BJ (cell line): ENCODE data around the gene KCNK6. TPM values are rescaled to one million over a fixed set of nuclear protein-coding genes. Genes with fewer than 3 reads are reported as not detected.
"Not testable (repeated sequence)": the region's sequence is repeated elsewhere in the genome, so short reads cannot be mapped to it uniquely, and the experiment has no call there.

ENCODE experiments used
- CTCF ChIA-PET: fragments of 350-600 bp; formaldehyde crosslinking; extraction: SDS; loops from one replicate; lab custom pipeline; 2021; ENCODE audit warnings: antibody characterized with exemption, inconsistent platforms; lab: Yijun Ruan, JAX
- POLR2A ChIA-PET: fragments of 300-600 bp; sonication (Branson Sonifier 250); formaldehyde crosslinking; extraction: SDS; loops from one replicate; lab custom pipeline; 2021; ENCODE audit warnings: antibody characterized with exemption; lab: Charles Lee
- DNase-seq: peaks from one replicate; pipeline ENCODE4 v3.0.0-alpha.2; 2011; ENCODE audit warnings: low read depth
- H3K27me3 ChIP-seq: 2 replicates; pipeline ENCODE4 v1.6.0; 2011; ENCODE audit warnings: low read length; ENCODE audit not compliant: control insufficient read depth, insufficient read depth
- H3K36me3 ChIP-seq: 2 replicates; pipeline ENCODE4 v1.5.1; 2011; ENCODE audit warnings: low read length; ENCODE audit not compliant: control insufficient read depth, insufficient read depth
- H3K4me3 ChIP-seq: 2 replicates; pipeline ENCODE4 v1.5.1; 2011; ENCODE audit warnings: low read depth, mild to moderate bottlenecking, control low read depth, low read length
- CTCF ChIP-seq: IDR thresholded peaks from 2 replicates; pipeline ENCODE4 v1.5.1; 2011; ENCODE audit warnings: low read depth, mild to moderate bottlenecking, control low read depth, inconsistent platforms, low read length, moderate library complexity; ENCODE audit not compliant: insufficient read depth
- polyA plus RNA-seq: library from polyadenylated mRNA; depleted of rRNA; stranded (reverse); fragments of >200 nt; gene quantifications from 2 replicates; pipeline ENCODE4 v1.2.3, GENCODE V29; 2011

Gene KCNK6
- polyA plus RNA-seq, 1 experiment: 16.5 TPM

DNA sequence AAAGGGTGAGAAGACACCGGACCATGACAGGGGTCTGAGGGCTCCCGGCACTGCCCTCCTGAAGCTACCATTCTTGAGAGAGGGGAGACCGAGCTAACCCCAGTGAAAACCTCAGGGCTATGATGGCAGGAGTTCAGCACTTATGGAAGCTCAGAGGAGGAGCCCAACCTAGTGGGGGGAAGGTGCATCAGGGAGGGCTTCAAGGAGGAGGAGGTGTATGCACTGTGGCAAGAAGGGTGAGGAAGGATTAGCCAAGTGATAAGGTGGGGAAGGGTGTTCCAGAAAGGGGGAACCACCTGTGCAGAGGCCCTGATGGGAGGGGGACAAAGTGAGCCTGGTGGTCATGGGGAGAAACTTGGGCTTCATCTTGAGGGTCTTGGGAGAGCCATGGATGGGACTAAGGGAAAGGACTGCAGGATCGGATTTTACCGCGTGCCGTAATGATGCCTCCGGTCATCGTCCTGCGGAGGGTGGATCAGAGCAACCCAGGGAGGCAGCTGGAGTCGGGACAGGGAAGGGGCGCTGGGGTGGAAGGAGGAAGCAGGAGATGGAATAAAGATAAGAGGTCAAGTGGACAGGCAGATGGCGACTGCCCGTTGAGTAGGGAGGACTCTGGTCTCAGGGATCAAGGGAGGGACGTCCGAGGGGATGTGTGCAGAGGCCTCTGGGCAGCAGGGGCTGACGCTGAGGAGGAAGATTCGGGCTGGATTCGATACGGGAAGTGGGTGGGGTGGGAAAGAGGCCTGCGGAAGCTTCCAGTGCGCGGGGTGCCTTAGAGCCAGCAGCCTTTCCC lies 41.4 kb downstream of the KCNK6 start:
- H3K36me3 ChIP-seq: no peaks in the 10 kb centered on the region
- no peak for TF ChIP-seq CTCF
- no peak for DNase-seq
- peaks cover 15% of the 10 kb centered on the region for H3K27me3 ChIP-seq
- peak overlapping the region; percentile 54 for H3K4me3 ChIP-seq
- ChIA-PET CTCF (interaction anchor here (0.8 to 1.3 kb wide), 2 partner anchors 8 to 42 kb away, joined by 4 read pairs; partner anchors contain the start of gene FAM98C), POLR2A (no interaction called here)

DNA sequence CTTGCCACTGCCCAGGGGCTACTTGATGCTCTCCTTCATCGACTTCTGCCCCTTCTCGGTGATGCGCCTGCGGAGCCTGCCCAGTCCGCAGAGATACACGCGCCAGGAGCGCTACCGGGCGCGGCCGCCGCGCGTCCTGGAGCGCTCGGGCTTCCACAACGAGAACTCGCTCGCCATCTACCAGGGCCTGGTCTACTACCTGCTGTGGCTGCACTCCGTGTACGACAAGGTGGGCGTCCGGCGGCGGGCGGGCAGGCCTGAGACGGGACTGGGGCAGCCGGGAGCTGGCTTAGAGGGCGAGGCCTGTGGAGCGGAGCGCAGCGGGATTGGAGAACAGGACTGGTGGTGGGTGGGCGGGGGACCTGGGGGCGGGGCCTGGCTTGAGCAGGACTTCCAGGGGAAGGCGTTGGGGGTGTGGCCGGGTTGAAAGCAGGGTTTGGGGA lies 42.0 kb downstream of the KCNK6 start:
- no peak for DNase-seq
- Histone ChIP-seq H3K4me3 (peak overlapping the region; percentile 54), H3K36me3 (no peaks in the 10 kb centered on the region), H3K27me3 (peaks cover 15% of the 10 kb centered on the region)
- peak; percentile 35; the same call in 1 of the 2 replicates for TF ChIP-seq CTCF
- ChIA-PET CTCF (interaction anchor here (0.8 kb wide), 1 partner anchor 42 kb away, joined by 4 read pairs; the partner anchor contains the start of gene FAM98C), POLR2A (interaction anchor here (0.9 kb wide), 1 partner anchor 13 kb away, joined by 3 read pairs; the partner anchor contains the start of gene PSMD8)

DNA sequence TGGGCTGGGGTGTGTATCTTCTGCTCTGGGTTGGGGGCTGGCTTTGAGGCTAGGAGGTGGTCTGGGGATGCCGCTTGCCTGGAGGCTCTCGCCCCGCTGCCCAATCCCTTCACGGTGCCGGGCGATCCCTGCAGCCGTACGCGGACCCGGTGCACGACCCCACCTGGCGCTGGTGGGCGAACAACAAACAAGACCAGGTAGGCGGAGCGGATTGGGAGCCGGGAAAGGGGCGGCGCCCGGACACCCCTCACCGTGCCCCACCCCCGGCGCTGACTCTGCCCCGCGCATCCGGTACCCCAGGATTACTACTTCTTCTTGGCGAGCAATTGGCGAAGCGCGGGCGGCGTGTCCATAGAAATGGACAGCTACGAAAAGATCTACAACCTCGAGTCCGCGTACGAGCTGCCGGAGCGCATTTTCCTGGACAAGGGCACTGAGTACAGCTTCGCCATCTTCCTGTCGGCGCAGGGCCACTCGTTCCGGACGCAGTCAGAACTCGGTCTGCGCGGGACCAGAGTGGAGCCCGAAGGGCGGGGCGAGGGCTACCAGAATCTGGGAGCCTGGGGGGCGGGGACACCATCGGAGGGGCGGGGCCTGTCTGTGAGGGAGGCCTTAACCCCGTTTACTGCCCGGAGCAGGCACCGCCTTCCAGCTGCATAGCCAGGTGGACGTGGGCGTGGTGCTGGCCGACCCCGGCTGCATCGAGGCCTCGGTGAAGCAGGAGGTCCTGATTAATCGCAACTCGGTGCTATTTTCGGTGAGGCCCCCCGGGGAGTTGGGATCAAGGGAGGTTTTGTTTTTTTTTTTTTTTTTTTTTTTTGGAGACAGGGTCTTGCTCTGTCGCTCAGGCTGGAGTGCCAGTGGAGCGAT lies 42.7 kb downstream of the KCNK6 start:
- no peak for DNase-seq
- TF ChIP-seq CTCF: no peak
- ChIA-PET CTCF (no interaction called here), POLR2A (interaction anchor here (0.9 kb wide), 1 partner anchor 12 kb away, joined by 3 read pairs; the partner anchor contains the start of gene PSMD8)
- H3K4me3 ChIP-seq: peak overlapping the region; percentile 54
- H3K27me3 ChIP-seq: peaks cover 12% of the 10 kb centered on the region
- H3K36me3 ChIP-seq: no peaks in the 10 kb centered on the region

- Histone ChIP-seq H3K4me3 (peak overlapping the region; percentile 54), H3K27me3 (peaks cover 11% of the 10 kb centered on the region)
- H3K36me3 ChIP-seq, CTCF ChIA-PET, DNase-seq, POLR2A ChIA-PET: not testable (repeated sequence)
These were observed 43.5 kb downstream of the KCNK6 start for GRCh38 chr19:38362946-38363688.

- Histone ChIP-seq H3K27me3 (peaks cover 3% of the 10 kb centered on the region), H3K4me3 (no peak overlapping the region), H3K36me3 (no peaks in the 10 kb centered on the region)
- POLR2A ChIA-PET: no interaction called here
- DNase-seq: no peak
- CTCF ChIA-PET: interaction anchor here (1.5 kb wide), 1 partner anchor 123 kb away, joined by 3 read pairs; no protein-coding TSS in a partner anchor
- no peak for TF ChIP-seq CTCF
These were observed 47.4 kb downstream of the KCNK6 start for GRCh38 chr19:38367041-38367440.
